T-cell (primary cell): ENCODE results near the gene SSUH2. TPM values are rescaled to one million over a fixed set of nuclear protein-coding genes. Genes with fewer than 3 reads are reported as not detected.

Source experiments
- ATAC-seq, 4 experiments: fragments of 200-7000 bp in 3 of 4; fragments of 150-1000 bp in 1 of 4; cut with Tn5 transposase; replicated peaks in 1 of 4; 1 replicate in 3 of 4; 2 replicates in 1 of 4; pipeline ENCODE4 v1.10.0; 2021; ENCODE audit warnings: moderate library complexity in 3 of 4, mild to moderate bottlenecking in 2 of 4, moderate number of reproducible peaks in 1 of 4
- CTCF ChIA-PET, 2 donors: fragments of 300-600 bp; sonication (Branson Sonifier 250); formaldehyde crosslinking; loops; one replicate each; lab custom pipeline; 2022; ENCODE audit warnings: antibody characterized with exemption in 2 of 2; lab: Charles Lee
- POLR2A ChIA-PET, 2 donors: fragments of 300-600 bp; sonication (Branson Sonifier 250); formaldehyde crosslinking; loops; one replicate each; lab custom pipeline; 2022; ENCODE audit warnings: antibody characterized with exemption in 2 of 2; lab: Charles Lee
- DNase-seq, 35 experiments: peaks; one replicate each; pipeline versions ENCODE4 v3.0.0 to v3.0.0-alpha.2; 2013 to 2023
- H3K27ac ChIP-seq: one replicate; pipeline ENCODE4 v1.5.1; 2013; ENCODE audit warnings: low read length
- H3K27me3 ChIP-seq, 2 experiments: replicated peaks in 1 of 2; 1 replicate in 1 of 2; 2 replicates in 1 of 2; pipeline versions ENCODE4 v1.6.1 to v1.7.0; 2013; ENCODE audit warnings: low read length in 1 of 2, mixed read lengths in 1 of 2; ENCODE audit not compliant: control insufficient read depth in 2 of 2, insufficient read depth in 2 of 2; ENCODE audit errors: extremely low read depth in 1 of 2
- H3K36me3 ChIP-seq, 2 donors: 1 replicate in 1 of 2; 2 replicates in 1 of 2; pipeline versions ENCODE4 v1.6.1 to v1.7.0; 2013; ENCODE audit warnings: low read length in 1 of 2; ENCODE audit not compliant: control insufficient read depth in 2 of 2, insufficient read depth in 1 of 2; ENCODE audit errors: extremely low read depth in 1 of 2
- H3K4me1 ChIP-seq, 2 experiments: 1 replicate in 1 of 2; 2 replicates in 1 of 2; pipeline versions ENCODE4 v1.6.1 to v1.7.0; 2013; ENCODE audit warnings: low read length in 2 of 2, mixed read lengths in 1 of 2; ENCODE audit not compliant: insufficient read depth in 2 of 2, control insufficient read depth in 1 of 2; ENCODE audit errors: extremely low read depth in 1 of 2
- H3K4me3 ChIP-seq, 2 donors: 1 replicate in 1 of 2; 2 replicates in 1 of 2; pipeline versions ENCODE4 v1.5.1 to v1.7.0; 2013; ENCODE audit warnings: mild to moderate bottlenecking in 2 of 2, low read length in 1 of 2, moderate library complexity in 1 of 2; ENCODE audit not compliant: control insufficient read depth in 1 of 2; ENCODE audit errors: extremely low read depth in 1 of 2
- H3K9me3 ChIP-seq: 2 replicates; pipeline ENCODE4 v1.7.0; 2013
- H3K27ac Mint-ChIP-seq, 2 donors: one replicate each; pipeline ENCODE4 v1.8.0; 2020 to 2021; ENCODE audit warnings: mild to moderate bottlenecking in 2 of 2, mixed read lengths in 2 of 2
- H3K27me3 Mint-ChIP-seq, 2 donors: one replicate each; pipeline ENCODE4 v1.8.0; 2021 to 2022; ENCODE audit warnings: mixed read lengths in 2 of 2
- H3K36me3 Mint-ChIP-seq: one replicate; pipeline ENCODE4 v1.8.0; 2021; ENCODE audit warnings: mixed read lengths
- H3K4me1 Mint-ChIP-seq, 3 donors: one replicate each; pipeline ENCODE4 v1.8.0; 2020 to 2022; ENCODE audit warnings: mixed read lengths in 3 of 3, mild to moderate bottlenecking in 1 of 3
- H3K4me3 Mint-ChIP-seq, 3 donors: one replicate each; pipeline ENCODE4 v1.8.0; 2020 to 2022; ENCODE audit warnings: mild to moderate bottlenecking in 3 of 3, mixed read lengths in 3 of 3, moderate library complexity in 3 of 3
- H3K9me3 Mint-ChIP-seq, 3 donors: one replicate each; pipeline ENCODE4 v1.8.0; 2020 to 2022; ENCODE audit warnings: mixed read lengths in 3 of 3
- WGBS: methylation state at CpG from one replicate; pipeline ENCODE4 v1.1.5; 2013; ENCODE audit warnings: missing lambda C conversion rate; ENCODE audit not compliant: insufficient coverage; 5-methylcytosine and 5-hydroxymethylcytosine counted together
- total RNA-seq, 35 experiments: library from RNA in 6 of 35; stranded (reverse) in 6 of 35; fragments of 120-200 nt in 1 of 35; gene quantifications; one replicate each; pipeline versions ENCODE4 v1.2.1 to v1.2.4 and lab custom pipeline; 2013 to 2026

SSUH2 gene
- total RNA-seq, 5 donors from 2014 or later (not counting 1 experiment from before 2014, with no cell fraction given): 0.13 TPM; not detected in 4

- peaks cover 0 to 2% of the 10 kb centered on the region in 2 donors for H3K27me3 Mint-ChIP-seq
- H3K9me3 Mint-ChIP-seq: no peaks in the 10 kb centered on the region
- no peaks in the 10 kb centered on the region for H3K36me3 ChIP-seq
- CTCF ChIA-PET: no interaction called here
- no peak overlapping the region for H3K4me3 ChIP-seq
- H3K9me3 ChIP-seq: no peaks in the 10 kb centered on the region
- 80% methylated on average over 1 of the region's 5 CpGs for WGBS
- DNase-seq (no peak), ATAC-seq (no peak)
- H3K36me3 Mint-ChIP-seq: no peaks in the 10 kb centered on the region
- POLR2A ChIA-PET: no interaction called here
- no peaks in the 10 kb centered on the region for H3K27me3 ChIP-seq
- no peak overlapping the region for H3K4me3 Mint-ChIP-seq
- peaks cover 7 to 12% of the 10 kb centered on the region in 2 experiments for H3K4me1 ChIP-seq
- no peak overlapping the region for H3K27ac ChIP-seq
- H3K4me1 Mint-ChIP-seq: peaks cover 10 to 11% (median 11%) of the 10 kb centered on the region in 3 donors
- no peak overlapping the region for H3K27ac Mint-ChIP-seq
Observed at GRCh38 chr3:8575364-8576104, 69.1 kb downstream of the SSUH2 start.

GRCh38 chr3:8574670-8575322 lies 69.8 kb downstream of the SSUH2 start:
- DNase-seq: no peak
- H3K4me1 Mint-ChIP-seq: peaks cover 13 to 18% (median 14%) of the 10 kb centered on the region in 3 donors
- no peak overlapping the region for H3K27ac ChIP-seq
- H3K4me3 Mint-ChIP-seq: no peak overlapping the region
- H3K36me3 ChIP-seq: no peaks in the 10 kb centered on the region
- WGBS: 86% methylated on average over 3 of the region's 5 CpGs
- peaks cover 0 to under 1% (median 0%) of the 10 kb centered on the region in 3 donors for H3K9me3 Mint-ChIP-seq
- H3K36me3 Mint-ChIP-seq: no peaks in the 10 kb centered on the region
- no peaks in the 10 kb centered on the region for H3K9me3 ChIP-seq
- ATAC-seq: no peak
- H3K4me3 ChIP-seq: no peak overlapping the region
- peak overlapping the region in 1 of 2 donors; percentile 13 for H3K27ac Mint-ChIP-seq
- peaks cover 2 to 3% of the 10 kb centered on the region in 2 donors for H3K27me3 Mint-ChIP-seq
- CTCF ChIA-PET: no interaction called here
- no peaks in the 10 kb centered on the region for H3K27me3 ChIP-seq
- peaks cover 9 to 12% of the 10 kb centered on the region in 2 experiments for H3K4me1 ChIP-seq
- POLR2A ChIA-PET: no interaction called here

- H3K36me3 Mint-ChIP-seq: no peaks in the 10 kb centered on the region
- H3K9me3 Mint-ChIP-seq: peaks cover 0 to 2% (median 0%) of the 10 kb centered on the region in 3 donors
- DNase-seq (no peak), ATAC-seq (no peak)
- CTCF ChIA-PET: no interaction called here
- Histone ChIP-seq H3K27me3 (no peaks in the 10 kb centered on the region), H3K27ac (no peak overlapping the region), H3K4me3 (no peak overlapping the region), H3K9me3 (no peaks in the 10 kb centered on the region), H3K36me3 (no peaks in the 10 kb centered on the region), H3K4me1 (peaks cover 9 to 12% of the 10 kb centered on the region in 2 experiments)
- H3K4me1 Mint-ChIP-seq: peaks cover 13 to 21% (median 14%) of the 10 kb centered on the region in 3 donors
- WGBS: no CpG with 5 or more reads among the region's 2 CpGs
- no peak overlapping the region for H3K27ac Mint-ChIP-seq
- POLR2A ChIA-PET: no interaction called here
- H3K27me3 Mint-ChIP-seq: peaks cover 2 to 5% of the 10 kb centered on the region in 2 donors
- H3K4me3 Mint-ChIP-seq: no peak overlapping the region
Observed at GRCh38 chr3:8574040-8574669, 70.4 kb downstream of the SSUH2 start.

- H3K36me3 Mint-ChIP-seq: no peaks in the 10 kb centered on the region
- Histone ChIP-seq H3K27me3 (no peaks in the 10 kb centered on the region), H3K4me1 (peaks cover 9 to 12% of the 10 kb centered on the region in 2 experiments), H3K27ac (no peak overlapping the region), H3K36me3 (no peaks in the 10 kb centered on the region), H3K4me3 (no peak overlapping the region), H3K9me3 (no peaks in the 10 kb centered on the region)
- peaks cover 2 to 5% of the 10 kb centered on the region in 2 donors for H3K27me3 Mint-ChIP-seq
- WGBS: 80% methylated on average over 1 of the region's 4 CpGs
- ChIA-PET CTCF (no interaction called here), POLR2A (no interaction called here)
- DNase-seq: no peak
- H3K4me1 Mint-ChIP-seq: peaks cover 13 to 21% (median 14%) of the 10 kb centered on the region in 3 donors
- H3K9me3 Mint-ChIP-seq: peaks cover 0 to 2% (median 0%) of the 10 kb centered on the region in 3 donors
- H3K4me3 Mint-ChIP-seq: no peak overlapping the region
- no peak overlapping the region for H3K27ac Mint-ChIP-seq
- no peak for ATAC-seq
Observed at GRCh38 chr3:8573342-8573926, 71.2 kb downstream of the SSUH2 start.

GRCh38 chr3:8571256-8571655 lies 73.3 kb downstream of the SSUH2 start:
- CTCF ChIA-PET: no interaction called here
- Mint-ChIP-seq H3K9me3 (peaks cover 0 to 2% (median 0%) of the 10 kb centered on the region in 3 donors), H3K4me3 (no peak overlapping the region), H3K27ac (peak overlapping the region in 1 of 2 donors; percentile 65), H3K27me3 (peaks cover 2 to 5% of the 10 kb centered on the region in 2 donors), H3K4me1 (peaks cover 13 to 21% (median 14%) of the 10 kb centered on the region in 3 donors), H3K36me3 (no peaks in the 10 kb centered on the region)
- peak in 2 of 4 experiments; percentile 36 to 57 for ATAC-seq
- Histone ChIP-seq H3K4me1 (peaks cover 9 to 12% of the 10 kb centered on the region in 2 experiments), H3K36me3 (no peaks in the 10 kb centered on the region), H3K9me3 (no peaks in the 10 kb centered on the region), H3K4me3 (no peak overlapping the region), H3K27ac (no peak overlapping the region), H3K27me3 (no peaks in the 10 kb centered on the region)
- peak in 1 of 35 experiments; percentile 4 for DNase-seq
- POLR2A ChIA-PET: no interaction called here
- 70% methylated on average over 2 of the region's 3 CpGs for WGBS
